Measurements from ENCODE around the gene ITIH2. TPM values are rescaled to one million over a fixed set of nuclear protein-coding genes. Genes with fewer than 3 reads are reported as not detected.

The ITIH2 gene
- total and polyA plus RNA-seq, 9 of the 15 experiments (the other 6 are each of a cell fraction or from before 2014, with no cell fraction given), result 0.66 TPM; not detected in 8

DNA sequence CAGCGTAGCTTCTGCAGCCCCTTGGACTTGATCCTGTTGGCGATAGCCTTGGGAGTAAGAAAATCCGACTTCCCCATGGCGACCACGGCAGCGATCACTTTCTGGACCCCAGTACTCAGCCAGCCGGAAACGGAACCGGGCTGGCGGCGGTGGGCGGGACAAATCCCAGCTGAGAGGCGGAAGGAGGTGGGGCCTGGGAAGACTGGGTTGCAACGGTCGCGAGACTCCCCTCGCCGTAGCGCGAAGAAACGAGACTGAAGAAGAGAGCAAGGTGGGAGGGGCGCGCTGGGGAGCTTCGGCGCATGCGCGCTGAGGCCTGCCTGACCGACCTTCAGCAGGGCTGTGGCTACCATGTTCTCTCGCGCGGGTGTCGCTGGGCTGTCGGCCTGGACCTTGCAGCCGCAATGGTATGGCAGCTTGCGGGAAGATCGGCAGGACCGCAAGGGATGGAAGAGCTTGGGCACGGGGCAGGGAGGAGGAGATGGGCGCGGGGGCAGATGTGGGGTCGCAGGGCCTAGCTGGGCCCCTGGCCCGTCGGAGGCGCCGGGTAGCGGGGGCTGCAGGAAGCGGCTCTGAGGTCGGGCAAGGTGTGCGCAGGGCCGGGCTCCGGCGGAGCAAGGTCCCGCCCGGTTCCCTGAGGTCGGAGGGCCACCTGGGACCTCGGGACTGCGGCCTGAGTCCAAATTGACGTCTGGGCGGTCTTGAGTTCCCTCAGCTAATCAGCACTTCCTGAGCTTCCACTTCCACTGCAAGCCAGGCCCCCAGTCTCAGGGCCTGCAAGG lies 84.9 kb downstream of the ITIH2 start, which contains the start of the genes ATP5F1C and KIN (continued):
- peak; percentile 56; the same call in 1 of the 2 replicates for TF ChIP-seq SPI1 (IDR thresholded peaks at IDR 0.05; ENCODE audit: borderline replicate concordance, low read depth, low read length)
- TF ChIP-seq GATA2 (CRISPR knock-in tag; IDR thresholded peaks at IDR 0.05), result no peak
- peak; percentile 19; the same call in 1 of the 2 replicates for TF ChIP-seq EGR1 (conservative IDR thresholded peaks at IDR 0.05)
- no peak for TF ChIP-seq SRSF9 (IDR thresholded peaks at IDR 0.05; ENCODE audit: borderline replicate concordance, low read depth, low read length)
- TF ChIP-seq YY1 (IDR thresholded peaks at IDR 0.05; ENCODE audit: borderline replicate concordance in 1 of 3, control insufficient read depth in 1 of 3, extremely low read depth in 1 of 3, insufficient read depth in 3 of 3, insufficient read length in 1 of 3, insufficient replicate concordance in 2 of 3, low read depth in 1 of 3, low read length in 2 of 3), result peak; percentile 13 to 82 (median 74)
- TF ChIP-seq NBN (IDR thresholded peaks at IDR 0.05; ENCODE audit: low read depth), result peak; percentile 22; the same call in 1 of the 2 replicates
- TF ChIP-seq SP2 (IDR thresholded peaks at IDR 0.05; ENCODE audit: extremely low read depth, low read depth, low read length, poor library complexity, severe bottlenecking), result peak; percentile 28
- TF ChIP-seq PPARD (CRISPR knock-in tag; IDR thresholded peaks at IDR 0.05), result no peak
- no peak for TF ChIP-seq ZNF586 (CRISPR knock-in tag; conservative IDR thresholded peaks at IDR 0.05)
- TF ChIP-seq ZNF133 (CRISPR knock-in tag; IDR thresholded peaks at IDR 0.05), result no peak
- TF ChIP-seq, protein P1, sequence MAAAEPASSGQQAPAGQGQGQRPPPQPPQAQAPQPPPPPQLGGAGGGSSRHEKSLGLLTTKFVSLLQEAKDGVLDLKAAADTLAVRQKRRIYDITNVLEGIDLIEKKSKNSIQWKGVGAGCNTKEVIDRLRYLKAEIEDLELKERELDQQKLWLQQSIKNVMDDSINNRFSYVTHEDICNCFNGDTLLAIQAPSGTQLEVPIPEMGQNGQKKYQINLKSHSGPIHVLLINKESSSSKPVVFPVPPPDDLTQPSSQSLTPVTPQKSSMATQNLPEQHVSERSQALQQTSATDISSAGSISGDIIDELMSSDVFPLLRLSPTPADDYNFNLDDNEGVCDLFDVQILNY (CRISPR knock-in tag; IDR thresholded peaks at IDR 0.05), result peak; percentile 77; the same call in 1 of the 2 replicates
- no peak for TF ChIP-seq TCF7L2 (IDR thresholded peaks at IDR 0.05; ENCODE audit: low read depth, low read length)
- TF ChIP-seq ZFX (CRISPR knock-in tag; IDR thresholded peaks at IDR 0.05), result peak; percentile 98
- peak; percentile 45; the same call in 1 of the 2 replicates for TF ChIP-seq ETV5 (CRISPR knock-in tag; IDR thresholded peaks at IDR 0.05; ENCODE audit: low read depth)
- TF ChIP-seq ERF (CRISPR knock-in tag; IDR thresholded peaks at IDR 0.05), result 0 out of 2 replicates have a peak, but pooled peaks have one; percentile 63
- TF ChIP-seq MCM7 (IDR thresholded peaks at IDR 0.05), result no peak
- peak; percentile 41; the same call in 1 of the 2 replicates for TF ChIP-seq ELF1 (tag; IDR thresholded peaks at IDR 0.05)
- no peak for TF ChIP-seq ZNF184 (CRISPR knock-in tag; IDR thresholded peaks at IDR 0.05)
- 0 out of 2 replicates have a peak, but pooled peaks have one; percentile 29 for TF ChIP-seq ATF7 (IDR thresholded peaks at IDR 0.05)
- no peak for TF ChIP-seq PURB (CRISPR knock-in tag; IDR thresholded peaks at IDR 0.05; ENCODE audit: low read depth)
- 0 out of 2 replicates have a peak, but pooled peaks have one; percentile 19 for TF ChIP-seq BCOR (IDR thresholded peaks at IDR 0.05)
- no peak for TF ChIP-seq CBFB (CRISPR knock-in tag; IDR thresholded peaks at IDR 0.05)
- 0 out of 2 replicates have a peak, but pooled peaks have one; percentile 36 for TF ChIP-seq ZSCAN29 (IDR thresholded peaks at IDR 0.05)
- TF ChIP-seq CHD2 (IDR thresholded peaks at IDR 0.05; ENCODE audit: low read depth, low read length), result peak; percentile 99
- no peak for TF ChIP-seq ZNF707 (CRISPR knock-in tag; conservative IDR thresholded peaks at IDR 0.05)
- peak; percentile 86 for TF ChIP-seq ESRRA (IDR thresholded peaks at IDR 0.05; ENCODE audit: borderline replicate concordance, low read depth)
- peak; percentile 97 for TF ChIP-seq DACH1 (IDR thresholded peaks at IDR 0.05; ENCODE audit: partially characterized antibody)
- no peak for TF ChIP-seq ZNF699 (CRISPR knock-in tag; IDR thresholded peaks at IDR 0.05; ENCODE audit: insufficient replicate concordance)
- TF ChIP-seq, protein P2, sequence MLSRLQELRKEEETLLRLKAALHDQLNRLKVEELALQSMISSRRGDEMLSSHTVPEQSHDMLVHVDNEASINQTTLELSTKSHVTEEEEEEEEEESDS (CRISPR knock-in tag; IDR thresholded peaks at IDR 0.05), result no peak
- no peak for TF ChIP-seq MEF2D (tag; conservative IDR thresholded peaks at IDR 0.05; ENCODE audit: low read depth)
- peak; percentile 15; the same call in 1 of the 2 replicates for TF ChIP-seq MTA3 (IDR thresholded peaks at IDR 0.05; ENCODE audit: borderline replicate concordance)

Data from K562 (cell line).